Neuronal stem cell (in vitro differentiated cells): Measurements from ENCODE around the gene HSP90AA1.

ENCODE experiments used
- DNase-seq: peaks from one replicate; pipeline ENCODE4 v3.0.0-alpha.2; 2013; ENCODE audit warnings: low spot score
- H2AFZ ChIP-seq: one replicate; pipeline ENCODE4 v1.6.1; 2013; ENCODE audit warnings: mild to moderate bottlenecking, low read length, inconsistent platforms
- H2AK5ac ChIP-seq: 2 replicates; pipeline ENCODE4 v1.6.1; 2013; ENCODE audit warnings: low read depth, mild to moderate bottlenecking, inconsistent platforms, low read length, moderate library complexity, mixed read lengths
- H2BK120ac ChIP-seq: 2 replicates; pipeline ENCODE4 v1.6.1; 2013; ENCODE audit warnings: low read depth, mild to moderate bottlenecking, inconsistent platforms, low read length, moderate library complexity, mixed read lengths
- H2BK12ac ChIP-seq: one replicate; pipeline ENCODE4 v1.6.1; 2013; ENCODE audit warnings: low read length, inconsistent platforms
- H2BK15ac ChIP-seq: 2 replicates; pipeline ENCODE4 v1.6.1; 2013; ENCODE audit warnings: mild to moderate bottlenecking, low read length, inconsistent platforms, mixed read lengths
- H2BK5ac ChIP-seq: one replicate; pipeline ENCODE4 v1.6.1; 2013; ENCODE audit warnings: inconsistent platforms, mild to moderate bottlenecking, low read length, moderate library complexity
- H3K14ac ChIP-seq: one replicate; pipeline ENCODE4 v1.6.1; 2013; ENCODE audit warnings: low read length, inconsistent platforms
- H3K18ac ChIP-seq: 2 replicates; pipeline ENCODE4 v1.6.1; 2013; ENCODE audit warnings: low read length, inconsistent platforms
- H3K23ac ChIP-seq: 2 replicates; pipeline ENCODE4 v1.6.1; 2013; ENCODE audit warnings: low read depth, mild to moderate bottlenecking, mixed read lengths, low read length, inconsistent platforms; ENCODE audit not compliant: poor library complexity
- H3K27ac ChIP-seq: replicated peaks from 3 replicates; pipeline ENCODE4 v1.5.1; 2013; ENCODE audit warnings: low read length, inconsistent platforms
- H3K27me3 ChIP-seq, 3 experiments: 2 replicates each; pipeline ENCODE4 v1.6.1; 2013; ENCODE audit warnings: low read length in 3 of 3, mild to moderate bottlenecking in 2 of 3, inconsistent platforms in 1 of 3, low read depth in 1 of 3, mixed read lengths in 1 of 3, moderate library complexity in 1 of 3; ENCODE audit not compliant: control insufficient read depth in 3 of 3, insufficient read depth in 3 of 3
- H3K36me3 ChIP-seq, 2 donors: replicated peaks in 1 of 2; 2 replicates each; pipeline ENCODE4 v1.6.1; 2013; ENCODE audit warnings: low read length in 2 of 2; ENCODE audit not compliant: control insufficient read depth in 2 of 2, insufficient read depth in 2 of 2
- H3K4ac ChIP-seq: 2 replicates; pipeline ENCODE4 v1.6.1; 2013; ENCODE audit warnings: inconsistent platforms, mild to moderate bottlenecking, low read length, moderate library complexity
- H3K4me1 ChIP-seq, 2 donors: 1 replicate in 1 of 2; 2 replicates in 1 of 2; pipeline ENCODE4 v1.6.1; 2013; ENCODE audit warnings: low read length in 2 of 2, low read depth in 1 of 2; ENCODE audit not compliant: control insufficient read depth in 2 of 2, insufficient read depth in 1 of 2
- H3K4me2 ChIP-seq: one replicate; pipeline ENCODE4 v1.6.1; 2013; ENCODE audit warnings: mild to moderate bottlenecking, low read length, inconsistent platforms; ENCODE audit not compliant: insufficient read depth, poor library complexity, severe bottlenecking
- H3K4me3 ChIP-seq, 2 donors: 2 replicates each; pipeline ENCODE4 v1.5.1; 2013; ENCODE audit warnings: low read length in 2 of 2, mild to moderate bottlenecking in 2 of 2, inconsistent platforms in 1 of 2, moderate library complexity in 1 of 2
- H3K79me1 ChIP-seq: one replicate; pipeline ENCODE4 v1.6.1; 2013; ENCODE audit warnings: low read depth, mild to moderate bottlenecking, inconsistent platforms, low read length, moderate library complexity
- H3K9ac ChIP-seq: one replicate; pipeline ENCODE4 v1.6.1; 2013; ENCODE audit warnings: mild to moderate bottlenecking, low read depth, low read length, inconsistent platforms; ENCODE audit not compliant: poor library complexity
- H3K9me3 ChIP-seq, 2 donors: replicated peaks in 1 of 2; 2 replicates each; pipeline versions ENCODE3 to v1.6.1; 2013; ENCODE audit warnings: low read length in 2 of 2, mild to moderate bottlenecking in 2 of 2, inconsistent platforms in 1 of 2, low read depth in 1 of 2, mixed read lengths in 1 of 2, moderate library complexity in 1 of 2; ENCODE audit not compliant: control insufficient read depth in 2 of 2, insufficient read depth in 1 of 2
- H4K8ac ChIP-seq: one replicate; pipeline ENCODE4 v1.6.1; 2013; ENCODE audit warnings: low read depth, mild to moderate bottlenecking, inconsistent platforms, low read length, moderate library complexity
- H4K91ac ChIP-seq: one replicate; pipeline ENCODE4 v1.6.1; 2013; ENCODE audit warnings: low read length, low read depth, mild to moderate bottlenecking, inconsistent platforms; ENCODE audit not compliant: poor library complexity
- WGBS, 2 donors: extraction: QIAGEN DNeasy Blood & Tissue Kit; methylation state at CpG; one replicate each; pipeline ENCODE4 v1.1.7; 2013; ENCODE audit warnings: missing lambda C conversion rate in 2 of 2, mixed read lengths in 1 of 2; ENCODE audit not compliant: insufficient read length in 2 of 2, insufficient replicate concordance in 1 of 2; ENCODE audit errors: extremely low coverage in 2 of 2; 5-methylcytosine and 5-hydroxymethylcytosine counted together

Gene HSP90AA1

DNA sequence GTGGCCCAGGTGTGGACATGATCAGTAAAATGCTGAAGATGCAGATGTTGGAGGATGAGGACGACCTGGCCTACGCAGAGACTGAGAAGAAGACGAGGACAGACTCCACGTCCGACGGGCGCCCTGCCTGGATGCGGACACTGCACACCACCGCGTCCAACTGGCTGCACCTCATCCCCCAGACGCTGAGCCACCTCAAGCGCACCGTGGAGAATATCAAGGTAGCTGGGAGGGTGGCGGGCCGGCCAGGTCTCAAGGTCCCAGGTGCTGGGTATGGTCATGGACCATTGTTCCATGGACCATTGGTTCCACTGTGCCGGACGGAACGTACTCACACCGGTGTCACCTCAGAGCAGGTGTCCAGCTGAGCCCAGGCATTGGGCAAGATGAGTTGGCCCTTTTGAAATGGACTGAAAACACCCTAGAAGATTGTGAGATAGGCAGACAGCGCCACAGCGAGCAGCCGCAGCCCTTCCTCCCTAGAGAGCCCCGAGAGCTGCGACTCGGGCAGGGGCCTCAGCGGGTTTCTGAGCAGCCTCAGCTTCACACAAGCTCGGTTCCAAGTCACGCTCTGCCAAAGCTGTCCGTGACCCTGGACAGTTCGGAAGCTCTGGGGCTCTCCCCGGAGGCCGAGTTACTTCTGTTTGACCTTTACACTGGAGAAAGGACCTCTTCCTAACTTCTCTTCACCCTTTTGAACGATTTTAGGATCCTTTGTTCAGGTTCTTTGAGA lies 38.9 kb downstream of the HSP90AA1 start:
- no peak overlapping the region for H2BK15ac ChIP-seq
- no peaks in the 10 kb centered on the region for H3K9me3 ChIP-seq
- H3K4me2 ChIP-seq = no peak overlapping the region
- no peak overlapping the region for H4K91ac ChIP-seq
- DNase-seq = no peak
- H3K4ac ChIP-seq = no peak overlapping the region
- H2BK5ac ChIP-seq = no peak overlapping the region
- H3K18ac ChIP-seq = peak overlapping the region; percentile 17
- H2BK120ac ChIP-seq = no peak overlapping the region
- no peak overlapping the region for H3K9ac ChIP-seq
- H3K14ac ChIP-seq = no peak overlapping the region
- H3K79me1 ChIP-seq = peaks cover 12% of the 10 kb centered on the region
- peaks cover 57 to 96% of the 10 kb centered on the region in 2 donors for H3K36me3 ChIP-seq
- no peak overlapping the region for H4K8ac ChIP-seq
- no peak overlapping the region for H2AK5ac ChIP-seq
- no CpG with 5 or more reads among the region's 33 CpGs for WGBS, 2 donors
- H2BK12ac ChIP-seq = no peak overlapping the region
- no peaks in the 10 kb centered on the region for H3K4me1 ChIP-seq
- no peak overlapping the region for H2AFZ ChIP-seq
- no peak overlapping the region for H3K4me3 ChIP-seq
- H3K23ac ChIP-seq = no peak overlapping the region
- no peak overlapping the region for H3K27ac ChIP-seq
- H3K27me3 ChIP-seq = no peaks in the 10 kb centered on the region

DNA sequence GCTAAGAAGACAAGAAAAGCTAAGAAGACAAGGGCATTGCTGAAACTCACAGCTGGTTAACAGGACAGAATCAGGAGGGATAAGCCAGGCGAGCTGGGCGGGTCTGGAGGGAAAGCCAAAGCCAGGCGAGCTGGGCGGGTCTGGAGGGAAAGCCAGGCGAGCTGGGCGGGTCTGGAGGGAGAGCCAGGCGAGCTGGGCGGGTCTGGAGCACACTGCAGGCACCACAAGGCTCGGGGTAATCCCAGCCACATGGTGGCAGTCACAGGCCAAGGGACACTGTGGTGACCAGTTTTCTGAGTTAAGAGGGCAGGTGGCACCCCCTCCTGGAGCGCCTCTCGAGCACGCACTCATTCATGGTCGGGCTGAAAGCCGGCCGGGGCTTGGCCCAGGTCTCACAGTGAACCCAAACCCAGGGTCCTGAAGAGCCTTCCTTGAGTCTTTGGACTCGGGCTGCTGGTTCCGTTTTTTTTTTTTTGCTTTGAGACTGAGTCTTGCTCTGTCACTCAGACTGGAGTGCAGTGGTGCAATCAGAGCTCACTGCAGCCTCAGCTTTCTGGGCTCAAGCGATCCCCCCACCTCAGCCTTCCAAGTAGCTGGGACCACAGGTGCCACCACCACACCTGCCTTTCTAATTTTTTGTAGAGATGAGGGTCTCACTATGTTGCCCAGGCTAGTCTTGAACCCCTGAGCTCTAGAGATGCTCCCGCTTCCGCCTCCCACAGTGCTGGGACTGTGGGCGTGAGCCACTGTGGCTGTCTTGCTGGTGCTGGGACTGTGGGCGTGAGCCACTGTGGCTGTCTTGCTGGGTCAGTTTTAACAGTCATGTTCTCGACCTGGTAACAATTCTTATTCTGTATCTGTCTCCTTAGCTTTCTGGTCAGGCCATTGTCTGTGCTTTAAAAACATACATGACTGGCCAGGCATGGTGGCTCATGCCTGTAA lies 40.2 kb downstream of the HSP90AA1 start:
- H3K23ac ChIP-seq = peak overlapping the region; percentile 68
- no peak overlapping the region for H2AFZ ChIP-seq
- peak overlapping the region; percentile 82 for H4K8ac ChIP-seq
- no peak overlapping the region for H3K27ac ChIP-seq
- no peak overlapping the region for H3K9ac ChIP-seq
- H3K4me3 ChIP-seq = no peak overlapping the region
- H4K91ac ChIP-seq = no peak overlapping the region
- peaks cover 12% of the 10 kb centered on the region for H3K79me1 ChIP-seq
- no peaks in the 10 kb centered on the region for H3K4me1 ChIP-seq
- no peak overlapping the region for H2BK15ac ChIP-seq
- H2BK120ac ChIP-seq = no peak overlapping the region
- H3K9me3 ChIP-seq = no peaks in the 10 kb centered on the region
- H2BK12ac ChIP-seq = no peak overlapping the region
- WGBS, 2 donors = no CpG with 5 or more reads among the region's 23 CpGs
- no peaks in the 10 kb centered on the region for H3K27me3 ChIP-seq
- H3K18ac ChIP-seq = no peak overlapping the region
- peaks cover 64 to 96% of the 10 kb centered on the region in 2 donors for H3K36me3 ChIP-seq
- peak; percentile 71 for DNase-seq
- no peak overlapping the region for H2AK5ac ChIP-seq
- no peak overlapping the region for H3K4ac ChIP-seq
- no peak overlapping the region for H2BK5ac ChIP-seq
- no peak overlapping the region for H3K14ac ChIP-seq
- no peak overlapping the region for H3K4me2 ChIP-seq

DNA sequence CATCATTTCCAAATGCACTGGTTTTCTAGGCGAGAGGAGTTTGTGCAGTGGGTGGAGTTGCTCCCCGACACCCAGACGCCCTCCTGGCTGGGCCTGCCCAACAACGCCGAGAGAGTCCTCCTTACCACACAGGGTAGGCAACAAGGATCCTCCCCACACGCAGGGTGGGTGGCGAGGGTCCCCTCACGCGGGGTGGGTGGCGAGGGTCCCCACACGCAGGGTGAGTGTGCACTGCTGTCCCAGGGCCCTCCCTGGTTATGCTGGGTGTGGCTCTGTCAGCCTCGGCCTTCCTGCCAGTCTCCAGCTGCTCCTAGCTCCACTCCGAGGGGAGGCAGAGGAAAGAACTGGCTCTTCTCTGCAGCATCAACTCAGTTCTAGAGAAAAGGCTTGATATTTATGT lies 42.3 kb downstream of the HSP90AA1 start:
- Histone ChIP-seq H3K9me3 (no peaks in the 10 kb centered on the region), H3K4ac (peak overlapping the region; percentile 11), H2AFZ (no peak overlapping the region), H3K23ac (no peak overlapping the region), H4K8ac (no peak overlapping the region), H3K9ac (no peak overlapping the region), H3K27ac (no peak overlapping the region), H4K91ac (no peak overlapping the region), H3K36me3 (peaks cover 70 to 97% of the 10 kb centered on the region in 2 donors), H3K27me3 (no peaks in the 10 kb centered on the region), H3K4me3 (no peak overlapping the region), H3K14ac (no peak overlapping the region), H3K4me1 (no peaks in the 10 kb centered on the region), H2AK5ac (no peak overlapping the region), H2BK15ac (no peak overlapping the region), H3K79me1 (peaks cover 12% of the 10 kb centered on the region), H2BK5ac (peak overlapping the region; percentile 82), H3K4me2 (no peak overlapping the region), H3K18ac (no peak overlapping the region), H2BK12ac (no peak overlapping the region), H2BK120ac (no peak overlapping the region)
- WGBS, 2 donors = no CpG with 5 or more reads among the region's 13 CpGs
- no peak for DNase-seq
